Erythroblast (primary cell): ENCODE results near the gene GRM7.

Experiments
- GATA1 ChIP-seq: IDR thresholded peaks from 2 replicates; pipeline ENCODE4 v1.6.1; 2011; ENCODE audit warnings: low read depth, mild to moderate bottlenecking, control low read depth, low read length, moderate library complexity
- POLR2A ChIP-seq: IDR thresholded peaks from 2 replicates; pipeline ENCODE4 v1.6.1; 2011; ENCODE audit warnings: mild to moderate bottlenecking, low read length

- TF ChIP-seq POLR2A (no peak), GATA1 (no peak)
These were observed 177.5 kb downstream of the GRM7 start for GRCh38 chr3:7038394-7038793.
